ENCODE data around the gene GGA1.

GRCh38 chr22:37634417-37634924 lies 25.8 kb downstream of the GGA1 start:
- TF ChIP-seq POLR2A (IDR thresholded peaks at IDR 0.05; ENCODE audit: low read depth, low read length) (no peak), TAF1 (IDR thresholded peaks at IDR 0.05; ENCODE audit: borderline replicate concordance, low read depth, low read length) (no peak), POLR2AphosphoS5 (IDR thresholded peaks at IDR 0.05; ENCODE audit: low read depth, low read length) (no peak)
